BE2C (cell line): ENCODE data around the gene MEPCE.

Source experiments
- DNase-seq: peaks from one replicate; pipeline ENCODE4 v3.0.0-alpha.2; 2020
- H3K27me3 ChIP-seq: fragments of 250-450 bp; sonication (Bioruptor Pico); 2 replicates; pipeline ENCODE4 v1.5.1; 2020; ENCODE audit warnings: mild to moderate bottlenecking
- H3K36me3 ChIP-seq: fragments of 250-450 bp; sonication (Bioruptor Pico); 2 replicates; pipeline ENCODE4 v1.5.1; 2020; ENCODE audit warnings: mild to moderate bottlenecking
- H3K4me1 ChIP-seq: fragments of 250-450 bp; sonication (Bioruptor Pico); 2 replicates; pipeline ENCODE4 v1.5.1; 2020
- H3K4me3 ChIP-seq: 2 replicates; pipeline ENCODE4 v1.5.1; 2011; ENCODE audit warnings: low read depth, low read length
- H3K9me3 ChIP-seq: fragments of 250-450 bp; sonication (Bioruptor Pico); 2 replicates; pipeline ENCODE4 v1.5.1; 2020
- CTCF ChIP-seq: IDR thresholded peaks from 2 replicates; pipeline ENCODE4 v1.5.1; 2012; ENCODE audit warnings: mild to moderate bottlenecking, low read depth, low read length

MEPCE gene

GRCh38 chr7:100477871-100478267, 48.2 kb downstream of the MEPCE start:
- TF ChIP-seq CTCF: no peak
- H3K27me3 ChIP-seq: no peaks in the 10 kb centered on the region
- H3K4me3 ChIP-seq: peak overlapping the region; percentile 91
- H3K4me1 ChIP-seq: peaks cover 3% of the 10 kb centered on the region
- H3K9me3 ChIP-seq: no peaks in the 10 kb centered on the region
- peaks cover 13% of the 10 kb centered on the region for H3K36me3 ChIP-seq
- no peak for DNase-seq

GRCh38 chr7:100478958-100479660, 49.5 kb downstream of the MEPCE start, which contains the start of gene TSC22D4:
Gene TSC22D4 (minus strand): TSS chr7:100479214. CDS start chr7:100478038, 1,176 bp downstream.
- H3K27me3 ChIP-seq: no peaks in the 10 kb centered on the region
- peaks cover 9% of the 10 kb centered on the region for H3K36me3 ChIP-seq
- DNase-seq: peak; percentile 97
- H3K4me1 ChIP-seq: peaks cover 3% of the 10 kb centered on the region; the same call in 1 of the 2 replicates
- H3K9me3 ChIP-seq: no peaks in the 10 kb centered on the region
- no peak for TF ChIP-seq CTCF
- H3K4me3 ChIP-seq: peak within 1 kb of the TSS; percentile 91

GRCh38 chr7:100481466-100481865, 51.8 kb downstream of the MEPCE start:
- Histone ChIP-seq H3K27me3 (no peaks in the 10 kb centered on the region), H3K36me3 (peaks cover 7% of the 10 kb centered on the region), H3K4me1 (peaks cover 17% of the 10 kb centered on the region), H3K4me3 (no peak overlapping the region), H3K9me3 (no peaks in the 10 kb centered on the region)
- TF ChIP-seq CTCF: no peak
- no peak for DNase-seq

GRCh38 chr7:100482728-100483089, 53.1 kb downstream of the MEPCE start:
- no peaks in the 10 kb centered on the region for H3K27me3 ChIP-seq
- H3K9me3 ChIP-seq: no peaks in the 10 kb centered on the region
- no peak for DNase-seq
- peak overlapping the region; percentile 57 for H3K4me3 ChIP-seq
- TF ChIP-seq CTCF: no peak
- no peaks in the 10 kb centered on the region for H3K36me3 ChIP-seq
- peaks cover 17% of the 10 kb centered on the region for H3K4me1 ChIP-seq

- Histone ChIP-seq H3K27me3 (no peaks in the 10 kb centered on the region), H3K4me3 (peak overlapping the region; percentile 63), H3K4me1 (peaks cover 17% of the 10 kb centered on the region), H3K9me3 (no peaks in the 10 kb centered on the region), H3K36me3 (no peaks in the 10 kb centered on the region)
- DNase-seq: peak; percentile 80
- peak; percentile 62 for TF ChIP-seq CTCF
These were observed 53.6 kb downstream of the MEPCE start for GRCh38 chr7:100483090-100483721.
